Right cardiac atrium (tissue), 5 donors: Measurements from ENCODE around the gene PALLD. TPM values are rescaled to one million over a fixed set of nuclear protein-coding genes. Genes with fewer than 3 reads are reported as not detected.

Experiments used
- ATAC-seq, 2 donors: fragments of 200-7000 bp; cut with Tn5 transposase; one replicate each; pipeline versions ENCODE4 v1.8.0 to v1.9.1; 2020; ENCODE audit warnings: moderate library complexity in 2 of 2, mild to moderate bottlenecking in 1 of 2
- DNase-seq, 3 donors: peaks; one replicate each; pipeline ENCODE4 v3.0.0-alpha.2; 2020
- H3K27ac ChIP-seq: one replicate; pipeline ENCODE4 v1.5.1; 2013; ENCODE audit warnings: mild to moderate bottlenecking, low read length, control low read depth, moderate library complexity
- H3K27me3 ChIP-seq: one replicate; pipeline ENCODE4 v1.6.1; 2013; ENCODE audit not compliant: control insufficient read depth, insufficient read depth
- H3K4me1 ChIP-seq: one replicate; pipeline ENCODE4 v1.6.1; 2013; ENCODE audit warnings: low read length; ENCODE audit not compliant: control insufficient read depth, insufficient read depth
- H3K4me3 ChIP-seq: one replicate; pipeline ENCODE4 v1.5.1; 2013; ENCODE audit warnings: low read length, control low read depth
- H3K9me3 ChIP-seq: one replicate; pipeline ENCODE4 v1.6.1; 2013; ENCODE audit warnings: low read length; ENCODE audit not compliant: control insufficient read depth
- WGBS: extraction: QIAGEN DNeasy Blood & Tissue Kit; methylation state at CpG from one replicate; pipeline ENCODE4 v1.1.7; 2013; 5-methylcytosine and 5-hydroxymethylcytosine counted together
- intact Hi-C, 4 donors: fragments of 100-400 bp; cut with DNase I; formaldehyde crosslinking; loops; one replicate each; pipeline versions ENCODE4 v1.11.0 to v1.14.0; 2022 to 2023
- polyA plus RNA-seq: library from polyadenylated mRNA; stranded (reverse); fragments of 200-250 nt; gene quantifications from one replicate; pipeline ENCODE4 v1.2.3, GENCODE V29; 2013
- total RNA-seq, 4 donors: library from RNA; stranded (reverse); fragmentation: NEBNext Ultra II Directional; extraction: Animal tissue kit (Norgen Biotek cat#: 25700); gene quantifications; one replicate each; pipeline ENCODE4 v1.2.1, GENCODE V29; 2021
- donor health status: healthy with polysubstance abuse.
- donor health status: DM: no; HTN: yes; CAD: no.
- donor health status: DM: no; HTN: no; CAD: no.
- donor health status: DM: no; HTN: yes; CAD: no; lungs with severe emphysema.
- donor health status: DM: yes; HTN: yes; CAD: no.

The PALLD gene
- total and polyA plus RNA-seq, 5 donors, result 233 to 1,069 (median 717) TPM

DNA sequence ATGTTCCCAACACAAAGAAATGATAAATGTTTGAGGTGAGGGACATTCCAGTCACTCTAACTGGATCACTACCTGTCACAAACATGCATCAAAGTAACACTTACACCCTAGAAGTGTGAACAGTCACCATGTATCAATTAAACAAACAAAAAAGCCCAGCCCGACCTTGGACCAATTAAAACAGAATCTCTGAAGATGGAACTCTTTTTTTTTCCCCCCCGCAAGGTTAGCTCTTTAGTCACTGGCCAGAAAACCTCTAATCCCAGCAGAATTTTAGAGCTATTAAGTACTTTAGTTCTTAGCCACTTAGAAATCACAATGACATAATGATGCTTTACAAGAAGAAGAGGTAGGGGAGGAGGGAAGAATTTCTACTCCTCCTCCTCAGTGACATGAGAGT lies 154.5 kb downstream of the PALLD start:
- Histone ChIP-seq H3K27ac (no peak overlapping the region), H3K4me3 (no peak overlapping the region), H3K4me1 (peaks cover under 1% of the 10 kb centered on the region), H3K9me3 (no peaks in the 10 kb centered on the region), H3K27me3 (no peaks in the 10 kb centered on the region)
- DNase-seq (no peak), ATAC-seq (peak; percentile 20 to 45)
- intact Hi-C loops, result no loop called here
- 60% methylated on average over 2 of the region's 2 CpGs for WGBS

DNA sequence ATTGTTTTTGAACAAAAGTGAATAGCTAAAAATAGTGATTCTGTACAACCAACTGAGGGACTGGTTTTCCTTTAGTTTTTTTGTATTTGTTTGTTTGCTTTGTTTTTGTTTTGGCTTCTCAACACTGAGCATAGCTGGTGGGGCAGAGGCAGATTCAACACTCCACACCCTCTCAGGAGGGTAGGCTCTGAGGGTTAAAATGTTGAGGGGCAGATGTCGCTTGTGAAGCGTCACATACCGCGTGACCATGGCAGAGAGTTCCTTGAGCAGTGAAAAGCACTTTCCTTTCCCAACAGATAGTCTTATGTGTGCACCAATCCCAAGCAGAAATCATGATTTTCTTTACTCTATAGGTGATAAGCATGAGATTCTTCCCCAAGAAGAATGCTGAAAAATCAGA lies 155.0 kb downstream of the PALLD start:
- no peak for DNase-seq
- WGBS, result 73% methylated on average over 4 of the region's 4 CpGs
- H3K4me3 ChIP-seq, result no peak overlapping the region
- no peaks in the 10 kb centered on the region for H3K9me3 ChIP-seq
- ATAC-seq, result no peak
- H3K27ac ChIP-seq, result no peak overlapping the region
- intact Hi-C loops, result no loop called here
- no peaks in the 10 kb centered on the region for H3K27me3 ChIP-seq
- H3K4me1 ChIP-seq, result peaks cover 2% of the 10 kb centered on the region

DNA sequence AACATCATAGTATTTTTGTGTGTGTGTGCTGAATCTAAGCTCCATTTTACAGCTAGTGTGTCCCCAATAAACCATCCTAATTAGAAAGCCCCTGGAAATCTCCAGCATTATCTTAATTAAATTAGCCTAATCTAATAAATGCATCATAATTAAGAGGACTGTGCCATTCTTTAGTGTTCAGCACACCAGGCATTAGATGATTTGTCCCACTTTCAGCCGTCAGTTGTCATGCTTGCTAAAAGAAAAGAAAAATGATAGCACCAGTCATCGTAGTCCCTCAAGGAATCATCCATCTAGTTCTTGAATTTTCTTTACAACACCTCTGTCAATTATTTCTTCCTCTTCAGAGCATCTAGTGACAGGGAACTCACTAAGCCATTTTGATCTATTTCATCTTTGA lies 155.9 kb downstream of the PALLD start:
- 64% methylated on average over 2 of the region's 2 CpGs for WGBS
- no peak overlapping the region for H3K4me3 ChIP-seq
- H3K4me1 ChIP-seq, result peaks cover 2% of the 10 kb centered on the region
- ATAC-seq (no peak), DNase-seq (no peak)
- no peaks in the 10 kb centered on the region for H3K9me3 ChIP-seq
- no peaks in the 10 kb centered on the region for H3K27me3 ChIP-seq
- no peak overlapping the region for H3K27ac ChIP-seq
- intact Hi-C loops, result no loop called here

DNA sequence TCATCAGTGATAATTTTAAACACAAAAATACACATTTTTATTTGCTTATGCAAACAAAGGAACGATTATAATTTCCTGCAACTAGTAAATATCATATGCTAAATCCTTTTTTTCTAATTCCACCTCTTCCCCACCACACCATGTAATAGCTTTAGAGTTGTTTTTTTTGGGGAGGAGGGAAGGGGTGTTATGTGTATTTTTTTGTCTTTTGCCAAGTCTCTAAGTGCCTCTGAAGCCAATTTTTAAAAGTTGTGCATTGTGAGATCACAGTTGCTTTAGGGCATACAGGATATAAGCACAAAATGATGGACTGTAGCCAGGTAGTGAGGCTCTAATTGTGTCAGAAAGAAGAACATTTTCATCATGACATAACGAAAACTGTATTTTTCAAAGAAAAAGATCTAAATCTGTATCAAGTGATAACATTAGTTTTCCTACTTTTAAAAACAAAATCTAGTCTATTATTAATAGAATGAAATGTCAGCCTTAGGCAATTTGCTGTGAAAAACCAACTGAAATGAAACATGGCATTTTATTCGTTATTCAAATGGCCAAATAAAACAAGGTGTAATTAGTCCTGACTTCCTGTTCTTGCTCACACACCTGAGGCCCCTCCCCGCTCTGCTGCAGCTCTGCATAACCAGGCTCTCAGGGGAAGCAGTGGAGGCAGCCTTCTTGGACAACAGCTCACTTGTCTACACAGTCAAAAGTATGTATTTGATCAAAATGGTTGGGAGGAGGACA lies 157.4 kb downstream of the PALLD start:
- intact Hi-C loops, result no loop called here
- Histone ChIP-seq H3K4me1 (peaks cover 2% of the 10 kb centered on the region), H3K27me3 (no peaks in the 10 kb centered on the region), H3K4me3 (no peak overlapping the region), H3K9me3 (no peaks in the 10 kb centered on the region), H3K27ac (no peak overlapping the region)
- no peak for DNase-seq
- ATAC-seq, result no peak
- 65% methylated on average over 4 of the region's 4 CpGs for WGBS

DNA sequence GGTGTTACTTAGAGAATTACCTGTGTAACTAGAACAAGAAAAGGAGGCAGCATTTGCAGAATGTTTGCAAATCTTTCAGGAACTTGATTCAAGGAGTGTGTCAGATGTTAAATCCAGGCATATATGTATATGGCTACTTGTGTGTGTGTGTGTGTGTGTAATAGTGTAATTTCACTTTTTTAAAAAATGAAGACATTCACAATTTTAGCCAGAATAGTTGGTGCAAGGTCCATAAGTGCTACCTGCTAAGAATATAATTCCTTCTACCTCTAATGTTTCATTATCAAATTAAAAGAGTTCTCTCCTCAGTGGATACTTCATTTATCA lies 158.0 kb downstream of the PALLD start:
- no peak for ATAC-seq
- Histone ChIP-seq H3K9me3 (no peaks in the 10 kb centered on the region), H3K4me3 (no peak overlapping the region), H3K27ac (no peak overlapping the region), H3K27me3 (no peaks in the 10 kb centered on the region), H3K4me1 (peaks cover 2% of the 10 kb centered on the region)
- intact Hi-C loops, result no loop called here
- no peak for DNase-seq

DNA sequence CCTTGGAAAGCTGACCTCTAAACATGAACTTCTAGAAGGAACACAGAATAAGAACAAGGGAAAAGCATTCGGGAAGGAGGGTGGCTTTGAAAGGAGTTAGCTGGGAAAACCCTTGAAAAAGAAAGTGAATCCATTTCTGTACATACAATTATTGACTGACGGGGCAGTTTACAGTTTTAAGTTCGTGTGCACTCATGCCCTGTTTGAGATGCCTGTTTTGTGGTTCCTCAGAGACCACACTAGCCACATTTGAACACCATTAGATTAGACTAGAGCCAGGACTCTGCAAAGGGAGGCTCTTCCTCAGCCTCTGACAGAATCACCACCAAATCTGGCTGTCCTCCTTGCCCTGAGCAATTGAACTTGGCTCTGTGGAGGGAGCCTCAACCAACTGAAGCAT lies 158.3 kb downstream of the PALLD start:
- DNase-seq (no peak), ATAC-seq (peak in 1 of 2 donors; percentile 34)
- Histone ChIP-seq H3K27ac (no peak overlapping the region), H3K9me3 (no peaks in the 10 kb centered on the region), H3K4me3 (no peak overlapping the region), H3K4me1 (peaks cover 2% of the 10 kb centered on the region), H3K27me3 (no peaks in the 10 kb centered on the region)
- intact Hi-C loops, result no loop called here
- 67% methylated on average over 3 of the region's 3 CpGs for WGBS

DNA sequence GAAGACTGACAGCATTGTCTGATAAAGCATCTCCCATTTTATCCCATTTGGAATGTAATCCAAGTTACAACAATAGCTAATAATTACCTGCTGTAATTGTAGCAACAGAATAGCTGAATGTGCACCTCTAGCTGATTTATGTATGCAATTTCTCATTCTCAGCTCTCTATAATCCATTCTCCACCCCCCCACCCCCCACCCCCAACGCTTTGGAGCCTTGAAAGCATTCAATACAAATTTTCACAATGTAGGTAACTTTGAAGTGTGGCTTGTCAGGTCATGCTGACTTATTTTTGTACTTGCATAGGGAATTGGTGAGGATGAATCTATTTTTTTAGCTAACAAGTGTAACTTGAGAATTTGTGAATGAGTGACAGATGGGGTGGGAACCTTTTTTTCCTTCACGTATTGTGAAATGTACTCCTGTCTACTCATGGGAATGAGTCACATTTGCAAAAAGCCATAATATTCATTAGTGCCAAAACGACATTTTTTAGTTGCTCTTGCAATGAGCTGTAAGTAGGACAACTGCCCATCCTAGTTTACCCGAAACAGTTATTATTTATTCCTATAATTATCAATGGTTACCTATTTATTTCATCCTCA lies 159.3 kb downstream of the PALLD start:
- 69% methylated on average over 4 of the region's 4 CpGs for WGBS
- ATAC-seq (peak in 1 of 2 donors; percentile 42), DNase-seq (no peak)
- Histone ChIP-seq H3K4me1 (peaks cover 2% of the 10 kb centered on the region), H3K9me3 (no peaks in the 10 kb centered on the region), H3K27me3 (no peaks in the 10 kb centered on the region), H3K4me3 (no peak overlapping the region), H3K27ac (no peak overlapping the region)
- intact Hi-C loops, result no loop called here

DNA sequence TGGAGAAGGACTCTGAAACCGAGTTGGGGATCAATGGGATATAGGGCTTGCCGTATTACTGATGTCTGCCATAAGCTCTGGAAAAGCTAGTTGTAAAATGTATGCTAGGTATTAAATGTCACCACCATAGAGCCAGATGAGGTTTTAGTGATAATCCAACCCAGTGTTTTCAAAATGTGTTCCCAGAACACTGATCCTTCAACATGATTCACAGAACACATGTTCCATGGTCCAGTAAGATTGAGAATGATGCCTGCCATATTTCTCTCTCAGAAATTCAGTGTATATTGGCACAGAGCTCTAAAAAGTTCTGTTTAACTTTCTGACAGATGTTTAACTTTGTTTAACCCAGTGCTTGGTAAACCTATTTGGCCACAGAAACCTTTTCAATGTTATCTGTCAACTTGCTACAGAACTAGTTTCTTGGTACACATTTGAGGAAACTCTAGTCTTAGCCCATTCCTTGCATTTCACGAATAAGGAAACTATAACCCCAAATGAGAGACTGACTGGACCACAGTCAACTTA lies 160.2 kb downstream of the PALLD start:
- WGBS, result 95% methylated on average over 3 of the region's 3 CpGs
- Histone ChIP-seq H3K27ac (no peak overlapping the region), H3K9me3 (no peaks in the 10 kb centered on the region), H3K4me3 (no peak overlapping the region), H3K4me1 (peaks cover 2% of the 10 kb centered on the region), H3K27me3 (no peaks in the 10 kb centered on the region)
- no peak for DNase-seq
- intact Hi-C loops, result no loop called here
- no peak for ATAC-seq

DNA sequence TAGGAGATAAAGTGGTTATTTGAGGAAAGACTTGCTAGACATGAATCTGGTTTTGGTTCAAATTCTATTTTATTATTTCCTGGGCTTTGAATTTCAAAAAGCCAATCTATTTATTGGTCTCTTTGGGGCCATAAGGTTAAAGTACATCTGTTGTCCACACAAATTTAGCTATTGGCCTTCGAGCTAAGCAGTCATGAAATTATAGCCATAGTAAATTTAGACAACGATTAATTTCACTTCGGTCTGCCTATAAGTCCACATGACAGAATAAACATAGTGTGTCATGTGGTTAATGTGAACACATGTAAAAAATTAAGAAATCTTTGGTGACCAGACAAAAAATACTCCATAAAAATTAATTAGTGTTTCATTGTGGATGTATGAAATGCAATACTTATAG lies 161.9 kb downstream of the PALLD start:
- intact Hi-C loops, result no loop called here
- H3K27ac ChIP-seq, result no peak overlapping the region
- H3K4me1 ChIP-seq, result peaks cover 2% of the 10 kb centered on the region
- no peak for ATAC-seq
- WGBS, result 90% methylated on average over 3 of the region's 3 CpGs
- no peaks in the 10 kb centered on the region for H3K27me3 ChIP-seq
- no peak for DNase-seq
- no peaks in the 10 kb centered on the region for H3K9me3 ChIP-seq
- H3K4me3 ChIP-seq, result no peak overlapping the region

DNA sequence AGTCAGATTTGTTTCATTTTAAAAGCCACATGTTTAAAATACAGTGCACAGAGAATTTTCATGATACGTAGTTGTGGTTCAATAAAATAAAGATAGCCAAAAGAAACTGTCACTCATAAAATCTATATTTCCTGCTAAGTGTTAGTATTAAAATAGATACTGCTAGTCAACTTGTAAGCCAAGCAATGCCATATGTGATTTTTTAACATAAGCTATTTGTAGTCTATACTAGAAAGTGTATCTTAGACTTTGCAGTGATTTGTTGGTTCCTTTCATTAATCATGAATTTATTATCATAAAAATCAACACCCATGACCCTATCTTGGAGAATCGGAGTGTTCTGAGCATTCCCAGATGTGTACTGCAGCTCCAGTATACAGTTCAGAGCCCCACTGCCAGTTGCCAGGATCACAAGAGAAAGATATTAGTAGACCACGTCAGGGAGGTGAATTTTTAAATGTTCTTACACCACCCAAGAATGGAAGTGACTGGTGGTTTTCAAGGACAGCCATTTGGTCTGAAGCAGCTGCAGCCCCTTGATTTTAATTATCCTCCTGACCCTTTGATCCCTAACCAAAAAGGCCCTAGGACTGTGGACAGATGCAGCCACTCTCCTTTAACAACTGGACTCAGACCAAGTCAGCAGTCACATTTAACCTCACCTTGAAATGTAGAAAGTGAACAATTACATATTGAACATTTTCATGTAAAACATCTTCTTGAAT lies 163.1 kb downstream of the PALLD start:
- Histone ChIP-seq H3K27me3 (no peaks in the 10 kb centered on the region), H3K9me3 (no peaks in the 10 kb centered on the region), H3K4me1 (peaks cover 2% of the 10 kb centered on the region), H3K27ac (no peak overlapping the region), H3K4me3 (no peak overlapping the region)
- WGBS, result 61% methylated on average over 3 of the region's 3 CpGs
- DNase-seq, result no peak
- intact Hi-C loops, result no loop called here
- ATAC-seq, result no peak

DNA sequence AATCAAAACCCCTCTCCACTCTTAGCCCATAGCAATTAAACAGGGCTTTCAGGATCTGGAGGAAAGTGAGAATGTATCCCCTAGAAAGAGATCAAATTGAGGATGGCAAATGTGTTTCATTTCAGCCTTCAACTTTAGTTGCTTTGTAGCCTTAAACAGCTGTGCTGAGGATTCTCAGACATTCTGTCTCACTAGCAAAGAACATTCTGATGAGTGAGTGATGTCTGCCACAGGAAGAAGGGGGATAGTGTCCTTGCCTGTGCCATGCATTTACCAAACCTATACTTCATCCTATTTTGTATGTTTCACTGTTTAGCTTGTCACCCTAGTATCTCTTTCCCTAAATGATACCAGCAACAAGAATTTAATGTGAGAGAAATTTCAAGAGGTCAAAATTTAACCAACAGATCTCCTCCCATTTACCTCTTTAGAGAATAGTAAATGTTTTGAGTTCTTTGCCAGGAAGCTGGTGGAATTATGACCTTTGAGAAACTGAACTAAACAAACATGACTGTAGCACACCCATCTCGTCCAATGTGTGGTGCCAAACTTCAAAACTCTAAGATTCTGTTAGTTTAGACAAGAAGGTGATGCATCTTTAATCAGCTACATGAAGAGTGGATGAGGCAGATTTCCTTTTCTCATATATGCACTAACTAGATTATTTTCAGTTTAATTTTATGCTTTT lies 165.6 kb downstream of the PALLD start:
- WGBS, result 52% methylated on average over 1 of the region's 1 CpG
- no peak overlapping the region for H3K4me3 ChIP-seq
- DNase-seq (no peak), ATAC-seq (no peak)
- H3K27ac ChIP-seq, result no peak overlapping the region
- H3K27me3 ChIP-seq, result no peaks in the 10 kb centered on the region
- intact Hi-C loops, result no loop called here
- no peaks in the 10 kb centered on the region for H3K4me1 ChIP-seq
- H3K9me3 ChIP-seq, result no peaks in the 10 kb centered on the region
